NT2/D1 (cell line): ENCODE results near the gene ZSCAN21.

Experiments
- SUZ12 ChIP-seq: IDR thresholded peaks from 2 replicates; pipeline ENCODE4 v1.6.1; 2011; ENCODE audit not compliant: insufficient read length, insufficient read depth; ENCODE audit errors: extremely low read depth
- YY1 ChIP-seq: IDR thresholded peaks from 2 replicates; pipeline ENCODE4 v1.6.1; 2011; ENCODE audit not compliant: insufficient read length, insufficient read depth
- ZNF274 ChIP-seq: IDR thresholded peaks from 2 replicates; pipeline ENCODE4 v1.6.1; 2011; ENCODE audit warnings: mild to moderate bottlenecking, low read depth, low read length

- TF ChIP-seq SUZ12 (no peak), ZNF274 (no peak), YY1 (no peak)
Observed at GRCh38 chr7:100035876-100036275, 13.7 kb upstream of the ZSCAN21 start.
